Upper lobe of right lung (tissue), 1 donor: Measurements from ENCODE around the gene MOV10L1. TPM values are rescaled to one million over a fixed set of nuclear protein-coding genes. Genes with fewer than 3 reads are reported as not detected.

ENCODE experiments used
- ATAC-seq: fragments of 200-7000 bp; cut with Tn5 transposase; one replicate; pipeline ENCODE4 v1.9.1; 2020; ENCODE audit warnings: mild to moderate bottlenecking, moderate library complexity
- DNase-seq: peaks from one replicate; pipeline ENCODE4 v3.0.0-alpha.2; 2020
- H3K27ac ChIP-seq: fragments of 200-600 bp; one replicate; pipeline ENCODE4 v1.8.0; 2022
- H3K27me3 ChIP-seq: fragments of 200-600 bp; one replicate; pipeline ENCODE4 v1.8.0; 2022; ENCODE audit warnings: mild to moderate bottlenecking
- H3K36me3 ChIP-seq: fragments of 200-600 bp; one replicate; pipeline ENCODE4 v1.8.0; 2022
- H3K4me1 ChIP-seq: fragments of 200-600 bp; one replicate; pipeline ENCODE4 v1.8.0; 2022
- H3K4me3 ChIP-seq: fragments of 200-600 bp; one replicate; pipeline ENCODE4 v1.8.0; 2022; ENCODE audit warnings: mild to moderate bottlenecking
- H3K9me3 ChIP-seq: fragments of 200-600 bp; one replicate; pipeline ENCODE4 v1.8.0; 2022
- intact Hi-C: fragments of 100-400 bp; cut with DNase I; formaldehyde crosslinking; loops from one replicate; pipeline ENCODE4 v1.11.0; 2022
- total RNA-seq: library from RNA; stranded (reverse); fragmentation: NEBNext Ultra II Directional; extraction: Animal tissue kit (Norgen Biotek cat#: 25700); gene quantifications from one replicate; pipeline ENCODE4 v1.2.1, GENCODE V29; 2021
- TF ChIP-seq, protein P1 (sequence below): fragments of 200-600 bp; IDR thresholded peaks from one replicate; pipeline ENCODE4 v1.8.0; 2022; ENCODE audit warnings: antibody characterized with exemption
- donor health status: DM: no; HTN: yes; CAD: no; lungs with severe emphysema.

Gene MOV10L1
- total RNA-seq, 1 donor from 2014 or later = 1.2 TPM

DNA sequence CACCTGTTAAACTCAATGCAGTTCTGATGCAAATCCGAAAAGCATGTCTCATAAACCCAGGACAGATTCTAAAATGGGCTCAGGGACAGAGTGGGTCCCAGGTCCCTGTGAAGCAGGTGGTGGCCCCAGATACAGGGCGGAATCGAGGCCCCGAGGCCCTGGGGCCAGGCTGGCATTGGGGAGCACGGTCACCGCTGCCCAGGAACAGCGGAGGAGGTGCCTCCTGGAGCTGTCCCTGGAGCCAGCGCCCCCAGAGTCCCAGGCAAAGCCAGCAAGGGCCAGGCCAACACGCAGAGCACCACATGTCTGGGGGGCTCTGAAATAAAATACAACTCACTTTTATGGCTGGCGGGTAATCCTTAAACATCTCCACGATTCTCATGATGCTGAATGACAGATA lies 21.7 kb upstream of the MOV10L1 start:
- Histone ChIP-seq H3K27ac (no peak overlapping the region), H3K4me1 (no peaks in the 10 kb centered on the region), H3K27me3 (no peaks in the 10 kb centered on the region), H3K9me3 (no peaks in the 10 kb centered on the region), H3K36me3 (no peaks in the 10 kb centered on the region), H3K4me3 (no peak overlapping the region)
- ATAC-seq (no peak), DNase-seq (no peak)
- TF ChIP-seq, protein P1, sequence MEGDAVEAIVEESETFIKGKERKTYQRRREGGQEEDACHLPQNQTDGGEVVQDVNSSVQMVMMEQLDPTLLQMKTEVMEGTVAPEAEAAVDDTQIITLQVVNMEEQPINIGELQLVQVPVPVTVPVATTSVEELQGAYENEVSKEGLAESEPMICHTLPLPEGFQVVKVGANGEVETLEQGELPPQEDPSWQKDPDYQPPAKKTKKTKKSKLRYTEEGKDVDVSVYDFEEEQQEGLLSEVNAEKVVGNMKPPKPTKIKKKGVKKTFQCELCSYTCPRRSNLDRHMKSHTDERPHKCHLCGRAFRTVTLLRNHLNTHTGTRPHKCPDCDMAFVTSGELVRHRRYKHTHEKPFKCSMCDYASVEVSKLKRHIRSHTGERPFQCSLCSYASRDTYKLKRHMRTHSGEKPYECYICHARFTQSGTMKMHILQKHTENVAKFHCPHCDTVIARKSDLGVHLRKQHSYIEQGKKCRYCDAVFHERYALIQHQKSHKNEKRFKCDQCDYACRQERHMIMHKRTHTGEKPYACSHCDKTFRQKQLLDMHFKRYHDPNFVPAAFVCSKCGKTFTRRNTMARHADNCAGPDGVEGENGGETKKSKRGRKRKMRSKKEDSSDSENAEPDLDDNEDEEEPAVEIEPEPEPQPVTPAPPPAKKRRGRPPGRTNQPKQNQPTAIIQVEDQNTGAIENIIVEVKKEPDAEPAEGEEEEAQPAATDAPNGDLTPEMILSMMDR = no peak
- intact Hi-C loops = no loop called here

DNA sequence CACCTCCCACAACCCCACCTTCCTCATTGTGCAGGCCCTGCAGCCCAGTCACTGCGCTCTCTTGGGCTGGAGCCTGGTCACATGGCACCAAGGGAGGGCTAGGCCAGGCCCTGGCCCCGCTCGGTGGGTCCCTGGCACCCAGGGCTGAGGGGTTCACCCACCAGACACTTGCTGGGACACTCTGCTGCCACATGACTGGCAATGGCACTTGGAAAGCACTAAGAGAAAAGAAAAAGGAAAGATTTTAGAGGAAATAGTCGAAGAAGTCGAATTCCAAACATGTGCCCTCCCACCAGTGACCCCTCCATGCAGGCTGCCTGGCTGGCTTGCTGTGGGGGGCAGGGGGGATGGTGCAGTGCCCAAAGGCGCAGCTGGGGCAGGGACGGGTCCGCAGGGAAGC lies 19.4 kb upstream of the MOV10L1 start:
- ATAC-seq (no peak), DNase-seq (no peak)
- intact Hi-C loops = no loop called here
- H3K27ac ChIP-seq = no peak overlapping the region
- no peaks in the 10 kb centered on the region for H3K4me1 ChIP-seq
- no peaks in the 10 kb centered on the region for H3K27me3 ChIP-seq
- H3K9me3 ChIP-seq = no peaks in the 10 kb centered on the region
- no peak overlapping the region for H3K4me3 ChIP-seq
- TF ChIP-seq, protein P1 = no peak
- H3K36me3 ChIP-seq = no peaks in the 10 kb centered on the region

DNA sequence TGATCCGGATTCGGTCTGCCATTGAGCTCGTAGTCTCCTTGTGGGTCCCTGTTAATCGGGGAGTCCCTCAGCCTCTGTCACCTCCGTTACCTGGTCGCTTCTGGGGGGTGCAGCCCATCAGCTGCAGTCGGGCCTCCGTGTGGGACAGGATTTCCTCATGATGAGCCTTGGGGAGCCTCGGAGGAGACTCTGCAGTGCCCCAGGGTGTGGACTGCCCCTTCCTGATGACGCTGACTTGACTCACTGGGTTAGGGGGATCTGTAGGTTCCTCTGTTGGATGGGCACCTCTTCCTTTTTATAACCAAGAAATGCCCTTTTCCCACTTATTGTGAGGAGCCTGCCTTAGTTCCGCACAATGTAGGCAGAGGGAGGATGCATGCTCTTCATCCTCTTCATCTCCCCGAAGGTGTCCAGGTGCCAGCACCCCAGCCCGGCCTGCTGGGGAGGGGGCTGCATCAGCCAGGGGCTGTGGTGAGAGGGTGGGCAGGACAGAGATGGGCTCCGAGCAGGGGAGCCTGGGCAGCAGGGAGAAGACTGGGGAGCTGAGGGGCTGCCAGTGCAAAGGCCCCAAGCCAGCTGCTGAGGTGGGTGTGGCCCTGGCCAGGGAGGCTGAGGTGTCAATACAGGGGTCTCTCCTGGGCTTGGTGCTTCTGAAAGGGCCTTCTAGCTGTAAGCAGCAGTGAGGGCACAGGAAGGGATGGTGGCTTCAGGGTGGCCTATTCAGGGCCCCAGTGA lies 18.2 kb upstream of the MOV10L1 start:
- ATAC-seq (no peak), DNase-seq (no peak)
- Histone ChIP-seq H3K9me3 (no peaks in the 10 kb centered on the region), H3K27me3 (no peaks in the 10 kb centered on the region), H3K4me3 (no peak overlapping the region), H3K36me3 (no peaks in the 10 kb centered on the region), H3K27ac (no peak overlapping the region), H3K4me1 (no peaks in the 10 kb centered on the region)
- intact Hi-C loops = no loop called here
- TF ChIP-seq, protein P1 = no peak

DNA sequence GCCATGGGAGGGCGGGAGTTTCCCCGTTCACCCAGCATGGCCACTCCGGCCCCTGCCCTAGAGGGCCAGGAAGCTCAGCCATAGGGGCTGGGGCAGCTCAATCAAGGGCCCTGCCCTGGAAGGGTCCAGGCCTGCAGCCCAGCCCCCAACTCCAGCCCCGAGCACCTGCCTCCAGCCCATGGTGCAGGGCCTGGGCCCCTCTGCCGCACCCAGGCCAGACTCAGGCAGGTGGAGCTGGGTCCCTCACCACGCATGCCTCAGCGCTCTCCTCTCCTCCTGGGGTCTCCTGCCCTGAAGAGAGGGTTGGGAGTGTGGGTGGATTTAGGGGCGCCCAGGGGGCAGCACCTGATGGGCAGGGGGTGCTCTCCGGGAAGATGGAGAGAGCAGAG lies 17.6 kb upstream of the MOV10L1 start:
- no peaks in the 10 kb centered on the region for H3K9me3 ChIP-seq
- no peaks in the 10 kb centered on the region for H3K36me3 ChIP-seq
- DNase-seq (no peak), ATAC-seq (peak; percentile 19)
- H3K4me3 ChIP-seq = no peak overlapping the region
- H3K4me1 ChIP-seq = no peaks in the 10 kb centered on the region
- H3K27ac ChIP-seq = no peak overlapping the region
- intact Hi-C loops = no loop called here
- no peaks in the 10 kb centered on the region for H3K27me3 ChIP-seq
- TF ChIP-seq, protein P1 = no peak

DNA sequence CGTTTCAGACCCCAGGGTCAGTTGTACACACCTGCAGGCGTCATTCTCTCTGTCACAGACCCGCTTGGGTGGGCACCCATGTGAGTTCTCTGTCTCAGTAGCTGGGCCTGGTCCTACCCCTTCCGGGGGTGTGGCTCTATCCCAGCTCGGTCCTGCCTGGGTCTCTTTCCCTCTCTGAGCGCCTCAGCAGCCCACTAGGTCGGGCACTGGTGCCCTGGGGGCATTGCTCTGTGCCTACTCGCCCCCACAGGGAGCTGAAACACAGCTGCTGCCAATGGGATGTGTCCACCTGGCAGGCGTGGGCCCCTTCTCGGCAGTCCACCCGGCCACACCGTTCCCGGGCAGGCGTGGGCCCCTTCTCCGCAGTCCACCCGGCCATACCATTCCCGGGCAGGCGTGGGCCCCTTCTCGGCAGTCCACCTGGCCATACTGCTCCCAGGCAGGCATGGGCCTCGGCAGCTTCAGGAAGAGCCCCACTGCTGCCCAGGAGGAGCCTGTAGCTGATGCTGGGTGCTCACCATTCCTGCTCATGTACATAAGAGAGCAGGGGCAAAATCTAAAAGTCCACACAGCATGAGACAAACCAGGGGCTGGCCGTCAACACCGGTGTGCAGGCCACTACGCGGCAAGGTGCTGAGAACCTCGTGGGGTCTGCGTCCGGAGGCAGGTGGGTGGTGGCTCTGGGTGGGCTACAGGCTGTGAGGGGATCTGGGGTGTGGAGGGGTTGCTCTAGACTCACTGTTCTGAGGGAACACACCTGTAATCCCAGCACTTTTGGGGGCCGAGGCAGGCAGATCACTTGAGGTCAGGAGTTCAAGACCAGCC lies 16.9 kb upstream of the MOV10L1 start:
- Histone ChIP-seq H3K36me3 (no peaks in the 10 kb centered on the region), H3K4me3 (no peak overlapping the region), H3K4me1 (no peaks in the 10 kb centered on the region), H3K27me3 (no peaks in the 10 kb centered on the region), H3K27ac (no peak overlapping the region), H3K9me3 (no peaks in the 10 kb centered on the region)
- intact Hi-C loops = no loop called here
- DNase-seq = peak; percentile 30
- ATAC-seq = no peak
- TF ChIP-seq, protein P1 = no peak
